Measurements from ENCODE around the gene CD109. TPM values are rescaled to one million over a fixed set of nuclear protein-coding genes. Genes with fewer than 3 reads are reported as not detected.

Gene CD109
- total RNA-seq, 1 experiment from 2014 or later, result 0.18 TPM

DNA sequence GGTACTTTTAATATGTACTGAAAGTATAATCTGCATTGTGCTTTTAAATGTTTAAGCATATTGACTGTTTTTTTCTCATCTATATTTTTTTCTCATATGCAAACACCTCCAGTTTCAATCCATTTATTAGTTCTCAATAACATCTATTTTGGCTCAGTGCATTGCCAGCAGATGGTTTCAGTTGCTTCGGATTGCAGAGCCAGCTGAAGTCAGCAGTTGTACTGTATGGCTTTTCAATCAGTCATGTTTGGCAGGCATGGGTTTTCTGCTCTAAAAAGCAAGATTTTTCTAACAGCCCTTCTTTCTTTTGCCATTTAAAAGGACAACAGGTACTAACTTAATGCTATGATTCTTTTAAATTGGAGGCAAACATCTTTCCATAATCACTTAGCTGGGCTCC, 121.2 kb downstream of the CD109 start:
- no TSS peak for BruUV-seq (replicated peaks)
- no peak overlapping the region for H3K4me3 Mint-ChIP-seq (ENCODE audit: unreplicated experiment)
- ChIA-PET CTCF (no interaction called here), POLR2A (no interaction called here)
- no peaks in the 10 kb centered on the region for H3K4me1 Mint-ChIP-seq (ENCODE audit: low read depth, unreplicated experiment)
- no peaks in the 10 kb centered on the region for H3K36me3 Mint-ChIP-seq (ENCODE audit: insufficient read depth, unreplicated experiment)
- no peaks in the 10 kb centered on the region for H3K27me3 Mint-ChIP-seq (ENCODE audit: insufficient read depth, unreplicated experiment)
- H3K27ac Mint-ChIP-seq (ENCODE audit: unreplicated experiment), result no peak overlapping the region
- H3K9me3 ChIP-seq, result no peaks in the 10 kb centered on the region
- no peaks in the 10 kb centered on the region for H3K9me3 Mint-ChIP-seq (ENCODE audit: unreplicated experiment)
- H3K4me1 ChIP-seq, result no peaks in the 10 kb centered on the region
- no peaks in the 10 kb centered on the region for H3K36me3 ChIP-seq (ENCODE audit: control insufficient read depth, insufficient read depth, low read length)
- DNase-seq, result no peak
- H3K4me3 ChIP-seq (ENCODE audit: low read depth, low read length), result no peak overlapping the region
- intact Hi-C loops (cut with micrococcal nuclease; ENCODE audit: unreplicated experiment), result no loop called here
- H3K27me3 ChIP-seq (replicated peaks; ENCODE audit: control insufficient read depth, insufficient read depth, low read length), result no peaks in the 10 kb centered on the region; the same call in 1 of the 2 replicates
- TF ChIP-seq, protein P1, sequence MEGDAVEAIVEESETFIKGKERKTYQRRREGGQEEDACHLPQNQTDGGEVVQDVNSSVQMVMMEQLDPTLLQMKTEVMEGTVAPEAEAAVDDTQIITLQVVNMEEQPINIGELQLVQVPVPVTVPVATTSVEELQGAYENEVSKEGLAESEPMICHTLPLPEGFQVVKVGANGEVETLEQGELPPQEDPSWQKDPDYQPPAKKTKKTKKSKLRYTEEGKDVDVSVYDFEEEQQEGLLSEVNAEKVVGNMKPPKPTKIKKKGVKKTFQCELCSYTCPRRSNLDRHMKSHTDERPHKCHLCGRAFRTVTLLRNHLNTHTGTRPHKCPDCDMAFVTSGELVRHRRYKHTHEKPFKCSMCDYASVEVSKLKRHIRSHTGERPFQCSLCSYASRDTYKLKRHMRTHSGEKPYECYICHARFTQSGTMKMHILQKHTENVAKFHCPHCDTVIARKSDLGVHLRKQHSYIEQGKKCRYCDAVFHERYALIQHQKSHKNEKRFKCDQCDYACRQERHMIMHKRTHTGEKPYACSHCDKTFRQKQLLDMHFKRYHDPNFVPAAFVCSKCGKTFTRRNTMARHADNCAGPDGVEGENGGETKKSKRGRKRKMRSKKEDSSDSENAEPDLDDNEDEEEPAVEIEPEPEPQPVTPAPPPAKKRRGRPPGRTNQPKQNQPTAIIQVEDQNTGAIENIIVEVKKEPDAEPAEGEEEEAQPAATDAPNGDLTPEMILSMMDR (IDR thresholded peaks at IDR 0.05; ENCODE audit: insufficient read depth in 1 of 2, low read depth in 1 of 2, low read length in 1 of 2, severe bottlenecking in 1 of 2, unreplicated experiment in 1 of 2), result no peak

DNA sequence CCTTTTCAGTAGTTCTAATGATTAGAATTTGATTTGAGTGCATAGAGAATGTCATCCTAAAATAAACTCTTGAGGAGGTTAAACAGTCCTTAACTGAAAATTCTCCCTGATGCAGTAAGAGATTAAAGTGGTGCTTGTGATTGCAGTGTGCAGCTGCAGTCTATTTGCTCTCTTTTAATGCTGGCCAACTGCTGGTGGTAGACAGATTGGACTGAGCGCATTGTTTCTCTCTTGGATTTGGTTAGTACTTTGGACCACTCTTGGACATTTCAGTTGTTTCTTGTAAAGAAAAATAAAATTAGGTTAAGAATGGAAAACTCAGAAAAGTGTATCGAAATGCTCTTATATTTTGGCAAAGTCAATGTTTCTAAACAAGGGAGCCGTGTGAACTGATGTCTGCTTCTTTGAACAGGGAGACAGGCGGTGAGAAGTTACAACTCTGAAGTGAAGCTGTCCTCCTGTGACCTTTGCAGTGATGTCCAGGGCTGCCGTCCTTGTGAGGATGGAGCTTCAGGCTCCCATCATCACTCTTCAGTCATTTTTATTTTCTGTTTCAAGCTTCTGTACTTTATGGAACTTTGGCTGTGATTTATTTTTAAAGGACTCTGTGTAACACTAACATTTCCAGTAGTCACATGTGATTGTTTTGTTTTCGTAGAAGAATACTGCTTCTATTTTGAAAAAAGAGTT, 127.2 kb downstream of the CD109 start:
- TF ChIP-seq, protein P1 (IDR thresholded peaks at IDR 0.05; ENCODE audit: insufficient read depth in 1 of 2, low read depth in 1 of 2, low read length in 1 of 2, severe bottlenecking in 1 of 2, unreplicated experiment in 1 of 2), result no peak
- BruUV-seq (replicated peaks), result no TSS peak
- ChIA-PET POLR2A (interaction anchor here (0.5 kb wide), 1 partner anchor 1379 kb away, joined by 3 read pairs; no protein-coding TSS in a partner anchor), CTCF (no interaction called here)
- Mint-ChIP-seq H3K27me3 (ENCODE audit: insufficient read depth, unreplicated experiment) (no peaks in the 10 kb centered on the region), H3K27ac (ENCODE audit: unreplicated experiment) (no peak overlapping the region), H3K4me1 (ENCODE audit: low read depth, unreplicated experiment) (no peaks in the 10 kb centered on the region), H3K9me3 (ENCODE audit: unreplicated experiment) (no peaks in the 10 kb centered on the region), H3K4me3 (ENCODE audit: unreplicated experiment) (no peak overlapping the region), H3K36me3 (ENCODE audit: insufficient read depth, unreplicated experiment) (no peaks in the 10 kb centered on the region)
- intact Hi-C loops (cut with micrococcal nuclease; ENCODE audit: unreplicated experiment), result no loop called here
- Histone ChIP-seq H3K27me3 (replicated peaks; ENCODE audit: control insufficient read depth, insufficient read depth, low read length) (no peaks in the 10 kb centered on the region), H3K9me3 (no peaks in the 10 kb centered on the region), H3K4me3 (ENCODE audit: low read depth, low read length) (no peak overlapping the region), H3K36me3 (ENCODE audit: control insufficient read depth, insufficient read depth, low read length) (no peaks in the 10 kb centered on the region), H3K4me1 (no peaks in the 10 kb centered on the region)
- no peak for DNase-seq

DNA sequence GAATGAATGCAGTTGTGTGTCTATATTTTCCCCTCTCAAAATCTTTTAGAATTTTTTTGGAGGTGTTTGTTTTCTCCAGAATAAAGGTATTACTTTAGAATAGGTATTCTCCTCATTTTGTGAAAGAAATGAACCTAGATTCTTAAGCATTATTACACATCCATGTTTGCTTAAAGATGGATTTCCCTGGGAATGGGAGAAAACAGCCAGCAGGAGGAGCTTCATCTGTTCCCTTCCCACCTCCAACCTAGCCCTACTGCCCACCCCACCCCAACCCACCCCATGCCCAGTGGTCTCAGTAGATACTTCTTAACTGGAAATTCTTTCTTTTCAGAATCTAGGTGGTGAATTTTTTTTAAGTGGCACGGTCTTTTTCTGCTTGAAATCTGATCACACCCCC, 127.8 kb downstream of the CD109 start:
- intact Hi-C loops (cut with micrococcal nuclease; ENCODE audit: unreplicated experiment), result no loop called here
- Mint-ChIP-seq H3K9me3 (ENCODE audit: unreplicated experiment) (no peaks in the 10 kb centered on the region), H3K36me3 (ENCODE audit: insufficient read depth, unreplicated experiment) (no peaks in the 10 kb centered on the region), H3K27ac (ENCODE audit: unreplicated experiment) (no peak overlapping the region), H3K27me3 (ENCODE audit: insufficient read depth, unreplicated experiment) (no peaks in the 10 kb centered on the region), H3K4me3 (ENCODE audit: unreplicated experiment) (no peak overlapping the region), H3K4me1 (ENCODE audit: low read depth, unreplicated experiment) (no peaks in the 10 kb centered on the region)
- DNase-seq, result no peak
- no TSS peak for BruUV-seq (replicated peaks)
- no peaks in the 10 kb centered on the region for H3K36me3 ChIP-seq (ENCODE audit: control insufficient read depth, insufficient read depth, low read length)
- H3K4me3 ChIP-seq (ENCODE audit: low read depth, low read length), result no peak overlapping the region
- H3K9me3 ChIP-seq, result no peaks in the 10 kb centered on the region
- H3K4me1 ChIP-seq, result no peaks in the 10 kb centered on the region
- no peaks in the 10 kb centered on the region for H3K27me3 ChIP-seq (replicated peaks; ENCODE audit: control insufficient read depth, insufficient read depth, low read length)
- TF ChIP-seq, protein P1 (IDR thresholded peaks at IDR 0.05; ENCODE audit: insufficient read depth in 1 of 2, low read depth in 1 of 2, low read length in 1 of 2, severe bottlenecking in 1 of 2, unreplicated experiment in 1 of 2), result no peak
- POLR2A ChIA-PET, result no interaction called here
- CTCF ChIA-PET, result no interaction called here

Data from Caco-2 (cell line).